HepG2 (cell line): ENCODE results near the gene TFF1.

Source experiments
- CTCF ChIP-seq: sonication (generic); formaldehyde crosslinking; IDR thresholded peaks from 2 replicates; pipeline ENCODE4 v1.5.0; 2020; ENCODE audit warnings: mild to moderate bottlenecking, missing genetic modification reagents, moderate library complexity
- PLRG1 ChIP-seq: fragments of 450-650 bp; conservative IDR thresholded peaks from 2 replicates; pipeline ENCODE4 v1.6.1; 2016

GRCh38 chr21:42332557-42333317, 33.6 kb downstream of the TFF1 start:
- TF ChIP-seq CTCF (CRISPR knock-in tag) (no peak), PLRG1 (no peak)
